Mesenchymal stem cell (in vitro differentiated cells and primary cell): ENCODE measurements around the gene CAPN11.

Experiments
- DNase-seq: peaks from one replicate; pipeline ENCODE4 v3.0.0-alpha.2; 2013
- H2AFZ ChIP-seq: one replicate; pipeline ENCODE4 v1.6.1; 2013; ENCODE audit warnings: low read depth, mild to moderate bottlenecking, control low read depth, inconsistent platforms, low read length, moderate library complexity
- H2AK5ac ChIP-seq: 2 replicates; pipeline ENCODE4 v1.6.1; 2013; ENCODE audit warnings: low read length, moderate library complexity, mild to moderate bottlenecking, inconsistent platforms; ENCODE audit not compliant: severe bottlenecking
- H2BK120ac ChIP-seq: one replicate; pipeline ENCODE4 v1.6.1; 2013; ENCODE audit warnings: low read depth, mild to moderate bottlenecking, inconsistent platforms, low read length, moderate library complexity
- H2BK12ac ChIP-seq, 2 experiments: one replicate each; pipeline ENCODE4 v1.6.1; 2013; ENCODE audit warnings: inconsistent platforms in 2 of 2, low read length in 2 of 2, mild to moderate bottlenecking in 2 of 2, moderate library complexity in 2 of 2, control low read depth in 1 of 2
- H2BK15ac ChIP-seq: one replicate; pipeline ENCODE4 v1.6.1; 2013; ENCODE audit warnings: mild to moderate bottlenecking, low read depth, inconsistent platforms; ENCODE audit not compliant: poor library complexity, severe bottlenecking
- H2BK5ac ChIP-seq: 2 replicates; pipeline ENCODE4 v1.6.1; 2013; ENCODE audit warnings: low read depth, mild to moderate bottlenecking, low read length, control low read depth, inconsistent platforms; ENCODE audit not compliant: poor library complexity, severe bottlenecking
- H3K14ac ChIP-seq, 2 experiments: one replicate each; pipeline ENCODE4 v1.6.1; 2013; ENCODE audit warnings: inconsistent platforms in 2 of 2, low read length in 2 of 2, control low read depth in 1 of 2, mild to moderate bottlenecking in 1 of 2, moderate library complexity in 1 of 2
- H3K18ac ChIP-seq, 2 experiments: one replicate each; pipeline ENCODE4 v1.6.1; 2013; ENCODE audit warnings: inconsistent platforms in 2 of 2, low read length in 2 of 2, control low read depth in 1 of 2, low read depth in 1 of 2, mild to moderate bottlenecking in 1 of 2
- H3K23ac ChIP-seq, 2 experiments: one replicate each; pipeline ENCODE4 v1.6.1; 2013; ENCODE audit warnings: inconsistent platforms in 2 of 2, low read length in 2 of 2, mild to moderate bottlenecking in 2 of 2, moderate library complexity in 2 of 2, control low read depth in 1 of 2
- H3K27ac ChIP-seq: 2 replicates; pipeline ENCODE4 v1.5.1; 2013; ENCODE audit warnings: mild to moderate bottlenecking, moderate library complexity, low read length, control low read depth, inconsistent platforms; ENCODE audit not compliant: poor library complexity, severe bottlenecking
- H3K27me3 ChIP-seq, 2 experiments: 2 replicates each; pipeline versions ENCODE4 v1.6.1 to v1.7.0; 2013; ENCODE audit warnings: low read length in 2 of 2, mild to moderate bottlenecking in 2 of 2, moderate library complexity in 2 of 2, control low read depth in 1 of 2, inconsistent platforms in 1 of 2; ENCODE audit not compliant: control insufficient read depth in 1 of 2, insufficient read depth in 1 of 2
- H3K36me3 ChIP-seq, 2 experiments: 2 replicates each; pipeline versions ENCODE4 v1.6.1 to v1.7.0; 2013; ENCODE audit warnings: low read length in 2 of 2, control low read depth in 1 of 2, inconsistent platforms in 1 of 2, low read depth in 1 of 2, mild to moderate bottlenecking in 1 of 2; ENCODE audit not compliant: insufficient read depth in 2 of 2, control insufficient read depth in 1 of 2
- H3K4ac ChIP-seq, 2 experiments: one replicate each; pipeline ENCODE4 v1.6.1; 2013; ENCODE audit warnings: inconsistent platforms in 2 of 2, low read length in 2 of 2, mild to moderate bottlenecking in 2 of 2, moderate library complexity in 2 of 2, control low read depth in 1 of 2, low read depth in 1 of 2
- H3K4me1 ChIP-seq: 2 replicates; pipeline ENCODE4 v1.6.1; 2013; ENCODE audit warnings: low read depth, low read length, control low read depth; ENCODE audit not compliant: control insufficient read depth, insufficient read depth
- H3K4me2 ChIP-seq: 2 replicates; pipeline ENCODE4 v1.6.1; 2013; ENCODE audit warnings: low read length, mild to moderate bottlenecking, inconsistent platforms; ENCODE audit not compliant: poor library complexity, severe bottlenecking
- H3K4me3 ChIP-seq, 2 experiments: 2 replicates each; pipeline versions ENCODE4 v1.5.1 to v1.7.0; 2013; ENCODE audit warnings: low read length in 2 of 2, mild to moderate bottlenecking in 2 of 2, control low read depth in 1 of 2, low read depth in 1 of 2; ENCODE audit not compliant: insufficient read depth in 1 of 2
- H3K79me1 ChIP-seq: replicated peaks from 2 replicates; pipeline ENCODE4 v1.6.1; 2013; ENCODE audit warnings: mild to moderate bottlenecking, control low read depth, low read length, inconsistent platforms; ENCODE audit not compliant: poor library complexity, severe bottlenecking
- H3K9ac ChIP-seq: 2 replicates; pipeline ENCODE4 v1.7.0; 2013; ENCODE audit warnings: mild to moderate bottlenecking, low read length, moderate library complexity
- H3K9me3 ChIP-seq: 2 replicates; pipeline ENCODE4 v1.7.0; 2013; ENCODE audit warnings: mild to moderate bottlenecking, low read length; ENCODE audit not compliant: control insufficient read depth
- H4K8ac ChIP-seq: one replicate; pipeline ENCODE4 v1.6.1; 2013; ENCODE audit warnings: inconsistent platforms, mild to moderate bottlenecking, low read length, moderate library complexity
- H4K91ac ChIP-seq: one replicate; pipeline ENCODE4 v1.6.1; 2013; ENCODE audit warnings: mild to moderate bottlenecking, low read length, inconsistent platforms
- WGBS: methylation state at CpG from one replicate; pipeline ENCODE4 v1.1.7; 2013; ENCODE audit warnings: mixed read lengths; 5-methylcytosine and 5-hydroxymethylcytosine counted together

The CAPN11 gene

DNA sequence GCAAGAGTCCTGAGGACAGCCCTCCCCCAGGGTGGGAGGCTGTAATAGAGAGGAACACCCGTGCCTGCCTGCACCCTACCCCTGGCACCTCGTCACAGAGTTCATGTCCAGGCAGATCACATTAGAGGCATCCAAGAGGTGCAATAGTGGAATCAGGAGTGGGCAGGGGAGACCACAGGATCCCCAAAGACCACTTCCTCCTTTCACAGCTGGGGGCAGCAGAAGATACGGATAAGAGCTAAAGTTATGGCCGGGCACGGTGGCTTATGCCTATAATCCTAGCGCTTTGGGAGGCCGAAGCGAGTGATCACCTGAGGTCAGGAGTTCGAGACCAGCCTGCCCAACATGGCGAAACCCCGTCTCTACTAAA is 1.5 kb upstream of the CAPN11 start:
- Histone ChIP-seq H2BK5ac (no peak overlapping the region), H3K23ac (no peak overlapping the region), H4K8ac (no peak overlapping the region), H3K4ac (no peak overlapping the region), H2AFZ (no peak overlapping the region), H2BK120ac (no peak overlapping the region), H3K27me3 (no peaks in the 10 kb centered on the region), H3K9me3 (no peaks in the 10 kb centered on the region), H3K4me1 (no peaks in the 10 kb centered on the region), H4K91ac (no peak overlapping the region), H3K36me3 (peaks cover 19 to 36% of the 10 kb centered on the region in 2 experiments), H2BK12ac (no peak overlapping the region), H3K9ac (no peak overlapping the region), H3K27ac (no peak overlapping the region), H3K14ac (no peak overlapping the region), H3K18ac (no peak overlapping the region), H2AK5ac (no peak overlapping the region), H3K79me1 (no peaks in the 10 kb centered on the region), H2BK15ac (no peak overlapping the region), H3K4me2 (no peak overlapping the region), H3K4me3 (no peak overlapping the region)
- 93% methylated on average over 11 of the region's 11 CpGs for WGBS
- no peak for DNase-seq

DNA sequence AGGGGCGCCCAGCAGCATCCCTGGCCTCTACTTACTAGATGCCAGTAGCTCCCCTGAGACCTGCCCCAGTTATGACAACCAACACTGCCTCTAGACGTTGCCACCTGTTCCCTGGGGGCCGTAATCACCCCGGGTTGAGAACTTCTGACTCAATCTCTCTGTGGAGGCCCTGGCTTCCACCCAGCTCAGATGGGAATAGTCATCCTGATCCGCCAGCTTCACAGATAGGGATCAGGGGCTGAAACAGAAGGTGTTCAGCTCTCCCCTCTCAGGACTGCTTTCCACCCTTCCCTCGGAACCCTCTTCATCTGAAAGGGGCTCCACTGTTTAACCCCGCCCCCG is 3.3 kb downstream of the CAPN11 start:
- Histone ChIP-seq H3K36me3 (no peaks in the 10 kb centered on the region), H3K9ac (no peak overlapping the region), H3K4ac (no peak overlapping the region), H4K91ac (no peak overlapping the region), H3K4me1 (peaks cover 2% of the 10 kb centered on the region), H2AK5ac (no peak overlapping the region), H3K18ac (no peak overlapping the region), H2BK120ac (no peak overlapping the region), H3K27ac (no peak overlapping the region), H3K9me3 (no peaks in the 10 kb centered on the region), H3K14ac (no peak overlapping the region), H2BK12ac (no peak overlapping the region), H2AFZ (no peak overlapping the region), H2BK15ac (no peak overlapping the region), H4K8ac (no peak overlapping the region), H3K79me1 (no peaks in the 10 kb centered on the region), H3K27me3 (peaks cover 34 to 36% of the 10 kb centered on the region in 2 experiments), H3K23ac (no peak overlapping the region), H2BK5ac (no peak overlapping the region), H3K4me2 (no peak overlapping the region), H3K4me3 (no peak overlapping the region)
- no peak for DNase-seq
- 72% methylated on average over 8 of the region's 8 CpGs for WGBS

DNA sequence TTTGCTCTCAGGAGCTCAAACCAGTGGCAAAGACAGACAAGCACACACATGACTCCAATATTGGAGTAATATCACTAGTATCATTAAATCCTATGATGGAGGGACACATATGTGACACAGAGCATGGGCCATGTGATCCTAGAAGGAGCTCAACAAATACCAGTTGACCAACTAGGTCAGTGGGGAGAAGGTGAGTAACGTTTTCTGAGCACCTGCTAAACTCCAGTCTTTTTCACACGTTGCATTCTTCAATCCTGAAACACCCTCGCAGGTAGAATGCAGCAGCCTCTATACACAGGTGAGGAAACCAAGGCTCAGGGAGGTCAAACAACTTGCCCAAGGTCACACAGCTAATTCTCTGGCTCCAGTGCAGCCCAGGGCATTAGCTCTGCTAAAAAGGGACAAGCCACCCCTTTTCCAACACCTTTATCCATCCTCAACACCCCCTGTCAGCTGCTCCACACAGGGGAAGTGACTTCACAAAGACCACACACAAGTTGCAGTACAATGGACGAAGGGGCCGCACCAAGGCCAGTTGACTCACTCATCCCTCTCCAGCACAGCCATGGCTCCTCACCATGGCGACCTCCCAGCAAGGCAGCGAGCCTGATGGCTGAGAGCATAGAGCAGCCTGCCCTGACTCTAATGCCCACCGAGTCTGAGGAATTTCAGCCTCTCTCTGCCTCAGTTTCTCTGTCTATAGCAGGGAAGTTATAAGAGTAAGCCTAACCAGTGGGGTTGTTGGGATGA is 4.4 kb downstream of the CAPN11 start:
- Histone ChIP-seq H2AFZ (no peak overlapping the region), H2BK15ac (no peak overlapping the region), H3K14ac (no peak overlapping the region), H3K4me3 (no peak overlapping the region), H3K9ac (no peak overlapping the region), H4K91ac (no peak overlapping the region), H3K27me3 (peaks cover 36% of the 10 kb centered on the region in 2 experiments), H3K4me2 (no peak overlapping the region), H3K36me3 (no peaks in the 10 kb centered on the region), H3K18ac (no peak overlapping the region), H3K9me3 (no peaks in the 10 kb centered on the region), H2BK12ac (no peak overlapping the region), H3K4ac (no peak overlapping the region), H4K8ac (no peak overlapping the region), H2BK120ac (no peak overlapping the region), H2BK5ac (no peak overlapping the region), H3K79me1 (no peaks in the 10 kb centered on the region), H3K27ac (no peak overlapping the region), H3K23ac (peak overlapping the region in 1 of 2 experiments; percentile 41), H2AK5ac (no peak overlapping the region), H3K4me1 (peaks cover 2% of the 10 kb centered on the region)
- no peak for DNase-seq
- WGBS: 67% methylated on average over 8 of the region's 8 CpGs

DNA sequence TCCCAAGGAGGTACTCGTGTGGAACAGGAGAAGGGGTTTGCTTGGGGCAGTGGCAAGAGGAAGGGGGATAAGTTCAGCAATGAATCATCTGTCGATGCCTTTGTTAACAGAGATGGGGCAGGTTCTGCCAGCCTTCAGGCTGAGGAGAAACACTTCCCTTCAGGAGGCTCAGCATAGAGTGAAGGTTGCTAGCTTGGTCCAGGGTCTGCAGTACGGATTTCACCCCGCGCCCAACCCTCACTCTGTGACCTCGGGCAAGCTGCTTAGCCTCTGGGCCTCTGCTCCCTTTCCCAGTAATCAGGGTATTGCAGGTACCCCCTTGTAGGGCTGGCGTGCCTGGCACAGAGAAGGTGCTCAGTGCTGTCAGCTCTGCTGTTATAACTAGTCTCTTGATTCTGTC is 7.5 kb downstream of the CAPN11 start:
- H2AFZ ChIP-seq: no peak overlapping the region
- no peak overlapping the region for H3K18ac ChIP-seq
- no peak overlapping the region for H4K8ac ChIP-seq
- 81% methylated on average over 7 of the region's 7 CpGs for WGBS
- H2BK5ac ChIP-seq: no peak overlapping the region
- no peak overlapping the region for H2BK12ac ChIP-seq
- H4K91ac ChIP-seq: no peak overlapping the region
- no peak overlapping the region for H2AK5ac ChIP-seq
- H3K27me3 ChIP-seq: peaks cover 52 to 54% of the 10 kb centered on the region in 2 experiments
- no peak overlapping the region for H2BK120ac ChIP-seq
- H3K9ac ChIP-seq: no peak overlapping the region
- peaks cover 2% of the 10 kb centered on the region for H3K4me1 ChIP-seq
- H3K79me1 ChIP-seq: no peaks in the 10 kb centered on the region
- no peak overlapping the region for H3K27ac ChIP-seq
- no peaks in the 10 kb centered on the region for H3K36me3 ChIP-seq
- H3K4me3 ChIP-seq: no peak overlapping the region
- no peak overlapping the region for H3K4me2 ChIP-seq
- no peak overlapping the region for H3K14ac ChIP-seq
- no peak overlapping the region for H3K23ac ChIP-seq
- H3K4ac ChIP-seq: no peak overlapping the region
- DNase-seq: no peak
- no peak overlapping the region for H2BK15ac ChIP-seq
- H3K9me3 ChIP-seq: no peaks in the 10 kb centered on the region
